Measurements from ENCODE around the gene AHI1.
A peak's percentile ranks its signal among the peaks of the same experiment; 100 is the strongest.

The AHI1 gene

DNA sequence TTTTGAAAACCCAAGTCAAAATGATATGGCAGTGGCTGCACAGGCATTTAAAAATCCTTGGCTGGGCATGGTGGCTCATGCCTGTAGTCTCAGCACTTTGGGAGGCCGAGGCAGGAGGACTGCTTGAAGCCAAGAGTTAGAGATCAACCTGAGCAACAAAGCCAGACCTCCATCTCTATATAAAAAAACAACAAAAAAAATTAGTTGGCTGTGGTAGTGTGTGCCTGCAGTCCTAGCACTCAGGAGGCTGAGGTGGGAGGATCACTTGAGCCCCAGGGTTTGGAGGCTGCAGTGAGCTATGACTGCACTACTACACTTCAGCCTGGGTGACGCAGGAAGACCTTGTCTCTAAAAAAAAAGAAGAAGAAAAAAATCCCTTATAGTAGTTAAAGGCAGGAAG lies 173.6 kb downstream of the AHI1 start:
- DNase-seq = no peak

DNA sequence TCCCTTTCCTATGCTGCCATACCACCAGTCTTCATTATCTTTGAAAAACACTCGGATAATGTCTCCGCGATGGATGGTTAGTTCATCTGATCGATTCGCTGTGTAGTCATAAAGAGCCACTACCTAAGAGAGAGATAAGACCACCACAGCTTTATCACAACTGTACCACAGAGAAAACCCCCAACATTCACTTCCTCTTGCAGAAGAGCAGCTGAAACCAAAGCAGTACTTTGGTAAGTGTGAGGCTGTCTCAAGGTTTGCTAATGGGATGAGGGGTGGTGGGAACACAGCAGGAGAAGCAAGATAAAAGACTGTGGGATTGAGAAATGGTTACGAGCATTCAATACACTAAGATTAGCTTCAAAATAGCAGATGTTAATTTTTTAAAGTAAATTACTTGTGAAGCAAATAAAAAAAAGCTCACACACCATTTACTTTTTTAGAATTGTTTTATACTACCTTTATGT lies 174.3 kb downstream of the AHI1 start:
- peak; percentile 51 for DNase-seq

DNA sequence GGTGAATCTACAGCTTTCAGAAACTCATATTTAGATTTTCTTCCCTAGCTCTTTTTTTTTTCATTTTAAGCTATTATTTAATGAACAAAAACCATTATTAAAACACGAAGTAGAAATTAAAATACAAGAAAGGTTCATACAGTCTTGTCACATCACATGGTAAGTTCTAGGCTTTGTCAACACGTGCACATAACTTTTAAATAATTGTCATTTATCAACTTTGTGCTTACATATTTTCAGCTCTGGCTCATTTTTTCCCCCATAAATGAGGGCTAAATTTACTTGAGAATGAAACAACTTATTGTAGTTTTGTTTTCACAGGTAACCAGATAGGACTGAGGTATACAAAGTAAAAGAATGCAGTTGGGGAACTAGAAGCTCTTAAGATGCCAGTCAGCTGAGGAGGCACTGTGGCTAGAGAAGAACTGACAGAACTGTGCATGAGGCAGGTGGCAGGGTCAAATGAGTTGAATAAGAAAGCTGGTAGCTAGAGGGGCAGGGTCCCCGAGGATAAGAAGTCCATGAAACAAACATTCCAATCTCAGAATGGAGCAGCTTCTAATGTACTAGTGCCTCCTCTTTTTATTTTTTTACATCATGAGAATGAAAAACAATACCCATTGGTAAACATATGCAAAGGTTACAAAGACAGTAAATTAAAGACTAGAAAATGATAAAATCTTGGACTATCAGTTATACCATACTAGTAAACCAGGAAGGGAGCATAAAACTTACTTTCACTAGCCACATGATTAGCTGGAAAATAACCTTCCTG lies 174.9 kb downstream of the AHI1 start:
- peak; percentile 12 for DNase-seq

DNA sequence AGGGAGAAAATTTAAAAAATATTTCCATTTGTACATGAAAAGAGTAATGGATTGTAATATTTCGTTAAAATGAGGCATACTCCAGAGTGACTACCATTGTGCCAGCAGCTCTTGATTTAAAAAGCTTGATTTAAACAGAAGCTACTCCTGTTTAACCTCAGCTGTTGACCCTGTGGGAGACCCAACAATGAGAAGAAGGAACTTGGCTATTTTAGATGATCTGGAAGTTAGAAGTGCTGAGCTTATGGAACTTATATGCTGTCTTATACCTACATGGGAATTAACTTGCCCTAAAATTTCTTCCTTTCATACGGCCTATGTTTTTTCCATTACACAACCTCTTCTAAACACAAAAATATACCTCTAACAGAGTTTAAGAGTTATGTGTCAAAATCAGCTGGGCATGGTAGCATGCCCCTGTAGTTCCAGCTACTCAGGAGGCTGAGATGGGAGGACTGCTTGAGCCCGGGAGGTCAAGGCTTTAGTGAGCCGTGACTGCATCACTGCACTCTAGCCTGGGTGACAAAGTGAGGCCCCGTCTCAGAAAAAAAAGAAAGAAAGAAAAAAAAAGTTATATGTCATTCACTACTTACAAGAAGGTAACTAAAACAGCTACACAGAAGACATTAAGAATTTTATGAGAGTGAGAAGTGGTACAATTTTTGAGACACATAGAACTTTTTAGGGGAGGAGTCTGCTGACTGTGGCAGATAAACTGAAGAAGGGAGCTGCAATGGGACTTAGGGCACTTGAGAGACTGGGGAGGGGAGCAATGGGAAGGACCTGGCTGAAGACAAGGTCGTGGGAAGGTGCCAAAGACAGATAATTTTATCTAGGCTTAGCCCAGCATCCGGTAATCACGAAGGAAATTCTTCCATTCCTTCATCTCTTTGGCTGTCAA lies 176.6 kb downstream of the AHI1 start:
- DNase-seq = no peak

DNA sequence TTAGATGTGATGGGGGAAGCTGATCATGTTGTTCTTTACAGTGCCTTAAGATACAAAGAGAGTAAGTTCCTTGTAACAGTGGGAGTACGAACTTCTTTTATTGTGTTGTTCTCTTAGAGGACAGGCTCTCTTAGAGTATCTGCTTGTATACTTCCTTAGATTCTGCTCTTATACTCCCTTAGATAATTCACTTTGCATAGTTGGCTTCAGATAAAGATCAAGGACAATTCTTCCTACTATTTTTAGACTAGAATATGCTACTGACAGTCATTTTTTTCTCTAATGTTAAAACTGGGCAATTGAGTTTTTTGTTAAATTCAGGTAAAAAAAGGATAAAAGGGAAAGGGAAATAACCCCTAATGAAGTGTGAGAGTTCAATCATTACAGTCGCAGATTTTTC lies 177.7 kb downstream of the AHI1 start:
- no peak for DNase-seq

DNA sequence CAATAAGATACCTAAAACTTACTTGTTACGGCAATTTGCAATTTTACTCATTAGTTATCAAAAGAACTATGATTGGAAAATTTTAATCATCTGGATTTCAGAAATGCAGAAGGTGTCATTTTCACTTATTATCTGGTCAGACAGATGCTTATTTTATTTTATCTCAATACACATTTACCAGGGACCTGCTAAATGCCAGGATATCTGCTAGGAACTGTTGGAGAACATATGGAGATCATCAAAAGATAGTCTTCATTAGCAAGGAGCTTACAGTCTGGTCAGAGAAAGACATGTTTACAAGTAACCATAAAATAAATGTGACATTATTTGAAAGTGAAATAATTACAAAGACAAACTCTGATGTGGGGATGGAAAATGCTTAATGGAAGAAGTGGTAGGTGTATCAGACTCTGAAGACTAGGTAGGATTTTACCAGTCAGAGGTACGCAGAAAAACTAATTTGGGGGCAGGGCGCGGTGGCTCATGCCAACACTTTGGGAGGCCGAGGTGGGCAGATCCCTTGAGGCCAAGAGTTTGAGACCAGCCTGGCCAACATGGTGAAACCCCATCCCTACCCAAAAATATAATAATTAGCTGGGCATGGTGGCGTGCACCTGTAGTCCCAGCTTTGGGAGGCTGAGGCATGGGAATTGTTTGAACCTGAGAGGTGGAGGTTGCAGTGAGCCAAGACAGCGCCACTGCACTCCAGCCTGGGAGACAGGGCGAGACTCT lies 178.6 kb downstream of the AHI1 start:
- no peak for DNase-seq

DNA sequence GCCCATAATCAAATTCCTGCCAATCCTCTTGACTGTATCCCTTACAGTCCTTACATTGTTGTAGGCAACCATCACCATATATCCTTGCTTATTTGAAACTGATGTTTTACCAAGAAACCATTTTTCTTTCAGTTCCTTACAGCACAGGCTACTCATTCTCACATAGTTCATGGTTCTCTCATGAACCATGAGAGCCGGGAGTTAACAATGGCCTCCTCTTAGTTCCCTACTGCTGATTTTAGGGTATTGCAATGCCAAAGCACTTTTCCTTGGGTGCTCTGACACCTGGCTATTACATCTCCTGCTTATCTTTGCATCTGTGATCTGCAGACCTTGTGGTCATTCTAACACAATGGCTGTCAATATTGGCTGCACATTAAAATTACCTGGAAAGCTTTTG lies 183.0 kb downstream of the AHI1 start:
- no peak for DNase-seq

DNA sequence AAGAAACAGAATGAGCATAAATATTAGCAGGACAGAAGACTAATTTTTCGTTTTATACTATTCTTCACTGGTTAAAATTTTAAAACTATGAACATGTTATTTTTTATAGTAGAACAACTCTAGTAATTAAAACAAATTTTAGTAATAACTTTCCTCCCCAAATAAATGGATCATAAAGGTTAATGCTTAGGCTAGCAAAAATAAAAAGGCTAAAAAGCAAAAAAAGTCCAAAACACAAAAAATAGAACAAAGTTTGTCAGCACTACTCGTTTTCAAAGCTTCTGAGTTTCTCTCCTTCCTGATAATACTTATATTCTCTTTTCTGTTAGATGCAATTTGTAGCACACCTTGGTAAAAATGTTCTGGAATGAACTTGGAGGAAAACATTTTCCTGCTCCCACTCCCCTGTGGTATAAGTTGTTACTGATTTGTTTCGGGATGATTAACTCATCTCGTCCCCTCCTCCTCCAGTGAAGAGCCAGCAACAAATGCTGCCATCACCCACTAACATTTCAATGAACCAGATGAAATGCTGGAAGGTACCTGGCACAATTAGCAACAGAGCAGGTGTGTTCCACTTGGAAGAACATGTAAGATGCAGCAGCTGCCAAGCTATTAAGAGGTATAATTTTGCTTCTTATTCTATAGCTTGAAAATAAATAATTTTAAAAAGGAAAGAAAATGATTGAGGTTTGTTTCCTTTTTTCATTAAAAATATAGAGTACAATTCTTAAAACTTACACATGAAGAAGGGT lies 185.9 kb downstream of the AHI1 start:
- no peak for DNase-seq

DNA sequence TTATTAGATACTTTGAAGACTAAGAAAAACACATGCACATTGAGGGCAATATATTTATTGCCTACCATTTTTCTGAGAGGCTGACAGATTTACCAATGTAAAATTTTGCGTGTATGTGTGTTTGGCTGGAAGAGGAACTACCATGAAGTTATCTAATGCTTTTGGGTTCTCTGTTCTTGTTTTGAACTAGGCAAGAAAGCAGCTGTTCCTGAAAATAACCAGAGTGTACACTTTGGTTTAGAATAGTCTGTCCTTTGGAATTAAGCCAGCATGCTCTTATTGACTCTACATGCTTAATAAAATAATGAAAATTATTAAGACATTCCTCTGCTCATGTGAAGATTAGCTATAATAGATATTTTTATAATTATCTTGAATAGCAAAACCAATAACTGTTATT lies 187.2 kb downstream of the AHI1 start:
- DNase-seq = no peak

DNA sequence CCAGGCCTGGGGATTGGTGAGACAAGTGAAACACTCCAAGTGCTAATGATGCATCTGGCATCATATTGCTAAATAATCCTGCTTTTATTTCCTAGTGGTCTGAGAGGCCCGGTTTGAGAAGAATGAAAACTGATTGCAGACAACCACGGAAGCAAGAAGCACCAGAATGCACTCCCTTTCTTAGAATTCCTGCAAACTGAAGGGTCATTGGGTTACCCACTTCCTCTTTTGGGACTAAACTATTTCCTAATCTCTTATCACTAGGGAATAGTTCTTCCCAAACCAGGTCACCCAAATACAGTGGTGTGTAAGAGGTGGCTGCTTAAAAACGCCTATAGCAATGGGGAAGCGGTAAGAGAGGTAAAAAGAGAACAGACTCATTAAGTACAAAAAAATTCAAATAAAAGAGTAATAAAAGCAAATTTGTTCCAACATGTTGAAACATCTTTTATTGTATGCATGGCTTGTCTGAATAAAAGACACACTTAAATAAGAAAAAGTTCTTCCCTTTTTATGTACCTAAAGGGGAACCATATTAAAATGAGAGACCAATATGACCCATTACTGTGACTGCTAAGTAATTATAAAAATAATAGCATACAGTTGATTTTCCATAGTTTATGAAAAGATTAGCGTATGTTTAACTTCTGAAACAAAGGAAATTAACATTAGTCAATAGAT lies 190.7 kb downstream of the AHI1 start:
- DNase-seq = no peak

DNA sequence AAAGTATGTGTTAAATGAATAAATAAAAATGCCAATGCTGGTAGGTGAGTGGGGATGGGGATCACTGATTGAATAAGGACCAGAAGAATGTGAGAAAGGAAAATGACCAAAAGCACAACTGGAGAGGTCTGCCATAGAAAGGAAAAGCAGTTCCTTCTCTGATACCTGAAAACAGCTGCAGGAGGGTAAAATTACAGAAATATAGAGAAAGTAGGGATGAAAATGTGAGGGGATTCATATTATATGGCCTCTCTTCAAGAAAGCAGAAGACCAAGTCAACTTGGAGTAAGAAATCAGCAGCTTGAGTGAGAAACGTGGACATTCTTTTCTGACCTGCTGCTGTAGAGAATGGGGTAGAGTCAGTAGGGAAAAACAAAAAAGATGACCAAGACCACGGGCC lies 191.4 kb downstream of the AHI1 start:
- DNase-seq = no peak

DNA sequence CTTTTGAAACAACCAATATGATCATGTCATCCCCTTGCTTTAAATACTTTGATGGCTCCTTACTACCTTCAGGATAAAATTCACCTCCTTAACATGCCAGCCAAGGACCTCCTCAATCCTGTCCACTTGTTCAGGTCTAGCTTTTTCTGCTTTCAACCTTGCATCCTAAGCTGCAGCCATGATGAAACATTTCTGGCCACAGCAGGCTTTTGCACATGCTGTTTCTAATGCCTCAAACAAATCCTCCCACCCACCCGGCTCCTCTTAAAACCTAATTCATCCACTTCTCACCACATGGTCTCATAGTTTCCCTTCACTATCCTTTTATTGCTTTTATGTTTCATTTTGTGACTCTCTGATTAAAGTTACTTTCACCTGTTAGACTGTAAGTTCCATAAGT lies 191.9 kb downstream of the AHI1 start:
- no peak for DNase-seq

DNA sequence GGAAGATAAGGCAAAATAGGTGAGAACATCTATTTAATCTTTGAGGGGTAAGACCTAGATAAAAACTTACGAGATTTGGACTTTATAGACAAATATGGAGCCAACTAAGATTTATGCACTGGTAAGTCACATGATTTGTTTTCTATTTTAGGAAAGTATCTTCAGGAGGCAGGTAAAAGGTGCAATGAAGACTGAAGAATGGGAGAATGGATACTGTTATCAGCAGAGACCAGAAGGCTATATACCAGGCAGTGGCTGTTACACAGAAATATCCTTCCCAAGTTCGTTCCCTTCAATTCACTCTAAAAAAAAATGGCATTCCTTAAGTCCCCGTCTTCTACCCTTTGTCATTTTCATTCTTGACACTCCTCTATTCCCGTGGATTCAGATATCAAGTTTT lies 192.7 kb downstream of the AHI1 start:
- DNase-seq = no peak

DNA sequence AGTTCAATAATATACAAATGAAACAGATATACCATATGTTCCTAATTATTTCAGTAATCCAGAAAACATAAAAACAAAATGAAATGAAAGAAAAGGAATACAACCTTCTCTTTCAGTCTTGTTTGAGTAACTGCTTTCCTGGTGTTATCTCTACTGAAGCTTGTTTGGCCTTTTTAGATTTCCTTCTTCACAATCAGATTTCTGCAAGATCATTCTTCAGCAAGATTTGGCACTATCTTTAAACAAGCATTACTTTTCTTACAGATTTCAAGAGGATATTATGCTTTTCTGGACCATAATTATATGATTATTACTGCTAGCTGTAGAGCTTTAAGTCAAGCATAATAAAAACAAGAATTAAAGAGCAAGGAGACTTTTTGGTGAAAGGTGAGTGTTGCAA lies 196.2 kb downstream of the AHI1 start:
- DNase-seq = no peak

DNA sequence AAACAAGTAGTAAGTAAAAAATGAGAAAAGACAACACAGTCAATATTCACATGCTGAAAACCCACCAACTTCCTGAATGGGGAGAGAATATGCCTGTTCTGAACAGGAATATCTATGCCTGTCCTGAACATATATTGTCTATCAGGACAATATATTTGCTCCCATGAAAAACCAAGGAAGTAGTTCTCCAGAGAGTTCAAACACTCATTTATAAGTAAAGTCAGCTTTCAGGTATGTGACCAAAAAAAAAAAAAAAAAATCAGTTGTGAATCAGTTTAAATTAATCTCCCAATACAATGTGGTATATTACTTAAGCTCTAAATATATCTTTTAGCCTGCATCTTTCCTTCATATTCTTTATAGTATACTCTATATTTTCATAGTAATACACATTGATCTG lies 197.0 kb downstream of the AHI1 start:
- DNase-seq = no peak

DNA sequence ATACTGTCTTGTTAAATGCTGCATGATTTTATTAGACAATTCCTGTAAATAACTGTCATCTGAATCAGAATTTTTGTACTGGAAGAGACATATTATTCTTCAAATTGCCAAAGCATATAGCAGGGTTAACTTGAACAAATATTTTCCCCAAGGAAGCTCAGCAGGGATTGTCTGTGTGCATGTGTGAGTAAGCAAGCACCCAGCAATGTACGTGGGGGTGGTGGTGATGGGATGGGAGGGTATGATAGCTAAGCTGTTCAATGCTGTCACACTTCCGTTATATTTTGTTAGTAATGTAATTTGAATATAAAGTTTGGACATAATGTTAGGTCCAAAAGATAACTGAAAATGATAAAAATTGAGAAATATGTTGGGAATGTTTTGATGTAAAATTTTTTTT lies 198.3 kb downstream of the AHI1 start:
- DNase-seq = peak; percentile 10

DNA sequence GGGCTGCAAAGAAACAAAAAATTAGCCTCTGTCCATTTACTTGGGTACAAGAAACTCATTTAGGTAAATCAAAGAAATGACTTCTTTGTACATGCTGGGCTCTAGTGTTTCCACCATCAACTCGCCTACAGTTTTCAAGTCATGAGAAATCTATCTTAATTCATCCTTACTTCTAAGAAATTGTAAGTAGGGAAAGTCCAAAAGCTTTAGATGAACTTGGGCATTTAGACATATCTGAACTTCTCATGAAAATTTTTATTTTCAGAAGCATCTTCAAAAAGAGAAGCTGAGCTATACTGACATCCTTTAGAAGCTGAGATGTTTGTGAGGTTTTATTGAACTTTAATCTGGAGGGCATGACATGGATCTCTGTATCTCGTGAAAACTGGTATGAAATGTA lies 199.1 kb downstream of the AHI1 start:
- peak; percentile 43 for DNase-seq

DNA sequence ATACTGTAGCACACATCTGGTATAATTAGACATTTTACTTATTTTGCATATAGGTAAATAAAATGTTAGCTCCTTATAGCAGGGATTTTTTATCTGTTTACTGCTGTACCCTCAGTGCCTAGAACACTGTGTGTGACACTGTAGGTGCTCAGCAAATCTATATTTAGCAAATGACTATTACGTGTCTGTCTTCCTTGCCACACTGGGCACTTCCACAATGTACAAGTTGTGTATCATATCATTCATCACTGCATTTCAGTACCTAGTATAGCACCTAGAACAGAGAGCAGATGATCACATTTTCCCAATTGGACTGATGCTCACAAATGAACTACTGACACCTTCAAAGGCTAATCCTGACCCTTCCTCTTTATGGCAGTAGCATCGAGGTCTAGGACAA lies 200.8 kb downstream of the AHI1 start:
- DNase-seq = no peak

DNA sequence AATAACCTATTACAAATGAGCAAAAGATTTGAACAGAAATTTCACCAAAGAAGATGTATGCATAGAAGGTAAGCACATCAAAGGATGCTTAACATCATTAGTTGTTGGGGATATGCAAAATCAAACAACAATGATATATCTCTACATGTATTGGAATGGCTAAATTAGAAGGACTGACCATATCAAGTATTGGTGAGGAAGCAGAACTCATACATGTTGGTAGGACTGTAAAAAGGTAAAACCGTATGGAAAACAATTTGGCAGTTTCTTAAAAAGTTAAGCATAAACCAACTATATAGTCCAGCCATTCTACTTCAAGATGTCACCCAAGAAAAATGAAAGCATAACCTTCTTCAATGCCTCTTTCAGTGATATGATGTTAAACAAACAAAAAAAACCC lies 202.5 kb downstream of the AHI1 start:
- no peak for DNase-seq

DNA sequence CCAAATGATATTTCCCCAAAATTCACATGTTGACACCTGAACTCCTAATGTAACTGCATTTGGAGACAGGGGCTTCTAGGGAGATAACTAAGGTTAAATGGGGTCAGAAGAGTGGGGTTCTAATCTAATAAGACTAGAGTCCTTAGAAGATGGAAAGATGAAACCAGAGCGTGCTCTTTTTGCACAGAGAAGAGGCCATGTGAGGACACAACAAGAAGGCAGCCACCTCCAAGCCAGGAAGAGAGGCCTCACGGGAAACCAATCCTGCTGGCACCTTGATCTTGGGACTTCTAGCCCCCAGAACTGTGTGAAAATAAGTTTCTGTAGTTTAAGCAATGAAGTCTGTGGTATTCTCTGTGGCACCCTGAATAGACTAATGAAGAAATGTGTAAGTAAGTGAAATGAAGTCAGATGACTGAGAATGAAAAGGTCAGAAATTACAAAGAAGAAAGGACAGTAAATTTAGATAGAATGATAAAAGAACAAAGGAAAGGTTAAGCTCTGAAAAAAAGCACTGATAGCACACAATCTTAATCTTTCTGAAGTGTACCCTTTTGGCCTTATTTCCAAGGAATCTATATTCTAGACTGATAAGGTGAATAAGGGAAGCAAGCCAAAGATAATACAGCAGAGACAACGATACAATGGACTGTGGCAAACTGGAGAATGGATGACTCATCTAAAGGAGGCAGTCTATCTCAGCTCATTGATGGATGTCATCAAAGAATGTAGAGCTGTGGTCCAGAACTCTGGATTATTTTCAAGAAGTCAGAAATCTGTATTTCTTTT lies 206.1 kb downstream of the AHI1 start:
- DNase-seq = peak; percentile 33

DNA sequence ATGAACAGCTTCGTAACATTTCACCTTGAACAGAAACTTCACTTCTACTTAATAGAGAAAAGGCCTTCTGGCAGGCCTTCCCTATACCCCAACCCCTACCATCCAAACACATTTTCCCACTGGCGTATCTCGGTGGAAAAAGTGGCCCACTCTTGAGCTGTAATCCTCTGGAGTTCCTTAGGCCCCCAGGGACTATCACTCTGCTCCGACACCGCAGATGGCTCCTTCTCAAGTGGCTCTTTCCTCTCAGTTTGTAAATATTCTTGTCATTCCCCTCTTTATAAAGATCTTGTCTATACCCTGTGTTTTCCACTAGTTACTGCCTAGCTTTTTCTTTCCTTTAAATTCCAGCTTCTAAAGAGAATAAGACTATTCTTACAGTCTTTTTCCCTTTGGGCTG lies 207.7 kb downstream of the AHI1 start:
- no peak for DNase-seq

Data from activated CD4-positive, alpha-beta T cell treated with anti-CD3 and anti-CD28 coated beads, Interleukin-2, amount 50 U/mL, for 16 hours (primary cell).